K562 (cell line): ENCODE measurements around the gene FAM168B. TPM values are rescaled to one million over a fixed set of nuclear protein-coding genes. Genes with fewer than 3 reads are reported as not detected.

ENCODE experiments used
- ATAC-seq: fragments of 200-7000 bp; cut with Tn5 transposase; 3 replicates; pipeline ENCODE4 v1.9.1; 2020; ENCODE audit warnings: moderate library complexity
- BruUV-seq: library from RNA; stranded (reverse); fragments of 400-500 nt; replicated peaks from 2 replicates; lab custom pipeline; 2021; lab: Mats Ljungman, UMichigan
- CTCF ChIA-PET: fragments of 300-600 bp; formaldehyde crosslinking; extraction: SDS; loops from one replicate; lab custom pipeline; 2021; ENCODE audit warnings: low intra/inter-chr PET ratio; lab: Yijun Ruan, JAX
- POLR2A ChIA-PET: fragments of 300-600, 350-650 bp; sonication (Branson Sonifier 250); formaldehyde crosslinking; extraction: SDS; loops from one replicate; lab custom pipeline; 2021; ENCODE audit warnings: antibody characterized with exemption, inconsistent platforms; lab: Yijun Ruan, JAX
- DNase-seq, 4 experiments: peaks; one replicate each; pipeline versions ENCODE4 v3.0.0 to v3.0.0-alpha.2; 2011 to 2018; ENCODE audit warnings: low spot score in 3 of 4, mixed read lengths in 3 of 4; ENCODE audit errors: extremely low read depth in 1 of 4
- FAIRE-seq: peaks from 2 replicates; lab custom pipeline; 2011; peaks lifted over from hg19 to GRCh38; lab: Jason Lieb, UNC
- H2AFZ ChIP-seq: 2 replicates; pipeline ENCODE4 v1.6.0; 2011; ENCODE audit warnings: low read depth, low read length, control low read depth, inconsistent platforms
- H3K27ac ChIP-seq: fragments of 200-600 bp; 3 replicates; pipeline ENCODE4 v1.8.0; 2011; ENCODE audit warnings: low read depth, mild to moderate bottlenecking, control low read depth, inconsistent platforms, low read length, moderate library complexity, mixed read lengths; ENCODE audit errors: extremely low read depth
- H3K27me3 ChIP-seq, 2 experiments: fragments of 300-600 bp in 1 of 2; 2 replicates in 1 of 2; 3 replicates in 1 of 2; pipeline versions ENCODE4 v1.6.0 to v1.8.0; 2011; ENCODE audit warnings: inconsistent platforms in 2 of 2, low read length in 2 of 2, mild to moderate bottlenecking in 1 of 2, mixed read lengths in 1 of 2, moderate library complexity in 1 of 2; ENCODE audit not compliant: control insufficient read depth in 2 of 2, insufficient read depth in 2 of 2
- H3K36me3 ChIP-seq: fragments of 300-600 bp; 3 replicates; pipeline ENCODE4 v1.8.0; 2011; ENCODE audit warnings: mild to moderate bottlenecking, low read length, inconsistent platforms; ENCODE audit not compliant: control insufficient read depth, insufficient read depth
- H3K4me1 ChIP-seq, 2 experiments: fragments of 200-600 bp in 1 of 2; replicated peaks in 1 of 2; 2 replicates in 1 of 2; 3 replicates in 1 of 2; pipeline versions ENCODE4 v1.5.1 to v1.8.0; 2011; ENCODE audit warnings: inconsistent platforms in 2 of 2, low read length in 2 of 2, mild to moderate bottlenecking in 1 of 2, mixed read lengths in 1 of 2, moderate library complexity in 1 of 2; ENCODE audit not compliant: control insufficient read depth in 2 of 2, insufficient read depth in 2 of 2
- H3K4me2 ChIP-seq: 2 replicates; pipeline ENCODE4 v1.6.1; 2011; ENCODE audit warnings: low read length, control low read depth, inconsistent platforms, mixed read lengths; ENCODE audit not compliant: insufficient read depth
- H3K4me3 ChIP-seq: fragments of 200-600 bp; sonication (generic), shearing (Covaris generic); 2 replicates; pipeline ENCODE4 v1.5.1; 2016; ENCODE audit warnings: control low read depth, inconsistent platforms
- H3K79me2 ChIP-seq: fragments of 200-600 bp; 3 replicates; pipeline ENCODE4 v1.8.0; 2011; ENCODE audit warnings: low read length, inconsistent platforms; ENCODE audit not compliant: control insufficient read depth, insufficient read depth
- H3K9ac ChIP-seq, 2 experiments: 2 replicates each; pipeline versions ENCODE4 v1.6.0 to v1.6.1; 2011; ENCODE audit warnings: low read depth in 2 of 2, low read length in 2 of 2, control low read depth in 1 of 2, inconsistent platforms in 1 of 2, mild to moderate bottlenecking in 1 of 2, mixed read lengths in 1 of 2; ENCODE audit not compliant: insufficient read depth in 1 of 2
- H3K9me1 ChIP-seq: one replicate; pipeline ENCODE4 v1.6.0; 2011; ENCODE audit warnings: inconsistent platforms, mild to moderate bottlenecking, low read length, moderate library complexity; ENCODE audit not compliant: control insufficient read depth, insufficient read depth
- H3K9me3 ChIP-seq: replicated peaks from 2 replicates; pipeline ENCODE4 v1.5.1; 2011; ENCODE audit warnings: low read depth, low read length, inconsistent platforms; ENCODE audit not compliant: control insufficient read depth, insufficient read depth
- H4K20me1 ChIP-seq: replicated peaks from 2 replicates; pipeline ENCODE4 v1.6.1; 2011; ENCODE audit warnings: low read length, inconsistent platforms, mixed read lengths; ENCODE audit not compliant: control insufficient read depth, insufficient read depth
- BRD4 ChIP-seq: fragments of 200-600 bp; sonication (generic); IDR thresholded peaks from 2 replicates; pipeline ENCODE4 v1.6.1; 2017; ENCODE audit warnings: inconsistent platforms
- ESRRB ChIP-seq: fragments of 250-450 bp; sonication (Bioruptor Pico); IDR thresholded peaks from 2 replicates; pipeline ENCODE4 v1.5.0; 2020; ENCODE audit warnings: mild to moderate bottlenecking, moderate library complexity, borderline replicate concordance
- FOSL1 ChIP-seq: fragments of 200-800 bp; sonication (Bioruptor generic); conservative IDR thresholded peaks from 2 replicates; pipeline ENCODE4 v1.6.1; 2016; ENCODE audit warnings: missing genetic modification characterization, missing compliant biosample characterization
- MEF2A ChIP-seq: IDR thresholded peaks from 2 replicates; pipeline ENCODE4 v1.6.1; 2011; ENCODE audit warnings: low read depth, mild to moderate bottlenecking, low read length, moderate library complexity; ENCODE audit not compliant: control insufficient read depth
- RBM39 ChIP-seq: fragments of 200-400 bp; formaldehyde crosslinking; optimal IDR thresholded peaks from 2 replicates; pipeline ENCODE3; 2018; ENCODE audit warnings: low read depth, low read length
- RUNX1 ChIP-seq: sonication (generic); IDR thresholded peaks from 2 replicates; pipeline ENCODE4 v1.6.1; 2016; ENCODE audit warnings: antibody characterized with exemption, low read depth
- U2AF2 ChIP-seq: fragments of 200-400 bp; formaldehyde crosslinking; optimal IDR thresholded peaks from 2 replicates; pipeline ENCODE3; 2017; ENCODE audit warnings: low read depth, mild to moderate bottlenecking, low read length
- ZFP36 ChIP-seq: fragments of 150-350 bp; IDR thresholded peaks from 2 replicates; pipeline ENCODE4 v1.6.1; 2018; ENCODE audit warnings: low read length, low read depth; ENCODE audit not compliant: partially characterized antibody
- ZNF324 ChIP-seq: fragments of 250-450 bp; sonication (Bioruptor Pico); IDR thresholded peaks from 2 replicates; pipeline ENCODE4 v1.4.0; 2020; ENCODE audit warnings: mild to moderate bottlenecking
- ZNF696 ChIP-seq: fragments of 250-450 bp; sonication (Bioruptor Pico); conservative IDR thresholded peaks from 2 replicates; pipeline ENCODE4 v1.4.0; 2020; ENCODE audit warnings: mild to moderate bottlenecking, moderate library complexity
- ZNF764 ChIP-seq: fragments of 250-450 bp; sonication (Bioruptor Pico); IDR thresholded peaks from 2 replicates; pipeline ENCODE4 v1.4.0; 2020; ENCODE audit warnings: low read depth, mild to moderate bottlenecking, moderate library complexity
- ZSCAN29 ChIP-seq: fragments of 450-650 bp; IDR thresholded peaks from 2 replicates; pipeline ENCODE4 v1.6.1; 2017
- WGBS: fragments of 100-300 bp; shearing (Covaris generic); methylation state at CpG from one replicate; pipeline ENCODE4 v1.1.6; 2016; ENCODE audit warnings: low coverage, mixed read lengths; ENCODE audit not compliant: insufficient coverage; ENCODE audit errors: missing lambda C conversion rate; 5-methylcytosine and 5-hydroxymethylcytosine counted together
- in situ Hi-C: fragments of 300-500 bp; cut with MboI; formaldehyde crosslinking; loops from 4 replicates; pipeline ENCODE4 v1.15.0; 2018; ENCODE audit warnings: inconsistent platforms, mixed read lengths
- intact Hi-C: fragments of 100-400 bp; cut with micrococcal nuclease; formaldehyde crosslinking; loops from 2 replicates; pipeline ENCODE4 v1.14.2; 2022
- polyA plus RNA-seq, 8 experiments: library from polyadenylated mRNA; depleted of rRNA in 4 of 8; stranded (reverse) in 5 of 8; unstranded in 3 of 8; fragments of >200 nt; fragmentation: Nextera tagmentation in 2 of 8; fragmentation: Illumina TruSeq in 1 of 8; extraction: Ambion mirVana in 2 of 8; extraction: Trizol in 1 of 8; gene quantifications; 2 replicates each; pipeline versions ENCODE4 v1.2.1 to v1.2.3, GENCODE V29; 2011 to 2014; ENCODE audit warnings: inconsistent platforms in 1 of 8, missing spikeins in 1 of 8
- total RNA-seq, 7 experiments: library from RNA; depleted of rRNA in 6 of 7; stranded (reverse); fragments of >200 nt in 6 of 7; fragmentation: Illumina TruSeq in 2 of 7; extraction: Trizol in 2 of 7; gene quantifications; 2 replicates each; pipeline versions ENCODE4 v1.2.1 to v1.2.3, GENCODE V29; 2011 to 2021; ENCODE audit warnings: low replicate concordance in 1 of 7
- TF ChIP-seq, protein P1 (sequence below): IDR thresholded peaks from 2 replicates; pipeline ENCODE4 v1.6.1; 2014; ENCODE audit warnings: antibody characterized with exemption
- TF ChIP-seq, protein P2 (sequence below), 2 experiments: fragments of 450-650 bp; IDR thresholded peaks; 2 replicates each; pipeline ENCODE4 v1.6.1; 2016; ENCODE audit warnings: mild to moderate bottlenecking in 2 of 2, borderline replicate concordance in 1 of 2, low read depth in 1 of 2, moderate library complexity in 1 of 2

Gene FAM168B
- total and polyA plus RNA-seq, 9 of the 15 experiments (the other 6 are each of a cell fraction or from before 2014, with no cell fraction given) = 3.3 to 76.0 (median 46.1) TPM

DNA sequence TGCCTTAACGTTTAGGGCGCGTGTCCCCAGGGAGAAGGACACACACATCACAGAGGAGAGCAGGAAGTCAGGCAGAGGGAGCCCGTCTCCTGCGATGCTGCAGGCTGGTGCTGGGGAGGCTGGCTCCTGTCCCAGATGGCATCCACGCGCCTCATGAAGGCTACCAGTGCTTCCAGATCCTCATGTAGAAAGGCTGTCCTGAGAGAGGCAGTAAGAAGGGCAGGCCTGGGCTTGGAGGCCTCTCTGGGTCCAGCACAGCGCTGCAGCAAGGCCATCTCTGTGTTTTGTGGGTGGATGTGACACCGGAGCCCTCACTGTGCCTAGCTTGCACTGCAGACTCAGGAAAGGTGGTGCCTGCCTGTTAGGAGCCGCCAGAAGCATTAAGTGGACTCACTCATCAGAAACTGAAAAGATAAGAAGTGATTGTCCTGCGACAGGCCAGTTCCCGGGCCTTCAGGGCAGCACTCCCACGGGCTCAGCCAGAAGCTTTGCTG is 62.7 kb downstream of the FAM168B start:
- POLR2A ChIA-PET = no interaction called here
- no TSS peak for BruUV-seq
- 3% methylated on average over 13 of the region's 13 CpGs for WGBS
- Histone ChIP-seq H4K20me1 (0 out of 2 replicates have a peak, but pooled peaks cover 3% of the 10 kb centered on the region), H3K9me1 (no peaks in the 10 kb centered on the region), H3K4me3 (no peak overlapping the region), H3K9ac (peak overlapping the region in 1 of 2 experiments; percentile 35; a peak in 1 of 4 replicates), H3K4me2 (no peak overlapping the region), H3K36me3 (no peaks in the 10 kb centered on the region), H3K27ac (no peak overlapping the region), H3K27me3 (peaks cover under 1 to 35% of the 10 kb centered on the region in 2 experiments; a peak in 3 of 5 replicates), H3K79me2 (no peaks in the 10 kb centered on the region), H3K4me1 (no peaks in the 10 kb centered on the region; a peak in 1 of 5 replicates), H2AFZ (no peak overlapping the region), H3K9me3 (no peaks in the 10 kb centered on the region)
- no peak for FAIRE-seq
- in situ Hi-C loops = no loop called here
- no peak for DNase-seq
- CTCF ChIA-PET = no interaction called here
- intact Hi-C loops = loop anchor here (10.0 kb wide), 1 partner anchor 1436 kb away; no protein-coding TSS in a partner anchor
- ATAC-seq = peak; percentile 30; the same call in 2 of the 3 replicates
- no peak for TF ChIP-seq MEF2A
- TF ChIP-seq, protein P1, sequence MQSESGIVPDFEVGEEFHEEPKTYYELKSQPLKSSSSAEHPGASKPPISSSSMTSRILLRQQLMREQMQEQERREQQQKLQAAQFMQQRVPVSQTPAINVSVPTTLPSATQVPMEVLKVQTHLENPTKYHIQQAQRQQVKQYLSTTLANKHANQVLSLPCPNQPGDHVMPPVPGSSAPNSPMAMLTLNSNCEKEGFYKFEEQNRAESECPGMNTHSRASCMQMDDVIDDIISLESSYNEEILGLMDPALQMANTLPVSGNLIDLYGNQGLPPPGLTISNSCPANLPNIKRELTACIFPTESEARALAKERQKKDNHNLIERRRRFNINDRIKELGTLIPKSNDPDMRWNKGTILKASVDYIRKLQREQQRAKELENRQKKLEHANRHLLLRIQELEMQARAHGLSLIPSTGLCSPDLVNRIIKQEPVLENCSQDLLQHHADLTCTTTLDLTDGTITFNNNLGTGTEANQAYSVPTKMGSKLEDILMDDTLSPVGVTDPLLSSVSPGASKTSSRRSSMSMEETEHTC = no peak
- TF ChIP-seq BRD4 = no peak
- TF ChIP-seq ZFP36 = no peak
- no peak for TF ChIP-seq U2AF2
- no peak for TF ChIP-seq ESRRB (CRISPR knock-in tag)
- no peak for TF ChIP-seq RUNX1
- TF ChIP-seq ZNF696 = no peak
- no peak for TF ChIP-seq FOSL1
- TF ChIP-seq, protein P2, sequence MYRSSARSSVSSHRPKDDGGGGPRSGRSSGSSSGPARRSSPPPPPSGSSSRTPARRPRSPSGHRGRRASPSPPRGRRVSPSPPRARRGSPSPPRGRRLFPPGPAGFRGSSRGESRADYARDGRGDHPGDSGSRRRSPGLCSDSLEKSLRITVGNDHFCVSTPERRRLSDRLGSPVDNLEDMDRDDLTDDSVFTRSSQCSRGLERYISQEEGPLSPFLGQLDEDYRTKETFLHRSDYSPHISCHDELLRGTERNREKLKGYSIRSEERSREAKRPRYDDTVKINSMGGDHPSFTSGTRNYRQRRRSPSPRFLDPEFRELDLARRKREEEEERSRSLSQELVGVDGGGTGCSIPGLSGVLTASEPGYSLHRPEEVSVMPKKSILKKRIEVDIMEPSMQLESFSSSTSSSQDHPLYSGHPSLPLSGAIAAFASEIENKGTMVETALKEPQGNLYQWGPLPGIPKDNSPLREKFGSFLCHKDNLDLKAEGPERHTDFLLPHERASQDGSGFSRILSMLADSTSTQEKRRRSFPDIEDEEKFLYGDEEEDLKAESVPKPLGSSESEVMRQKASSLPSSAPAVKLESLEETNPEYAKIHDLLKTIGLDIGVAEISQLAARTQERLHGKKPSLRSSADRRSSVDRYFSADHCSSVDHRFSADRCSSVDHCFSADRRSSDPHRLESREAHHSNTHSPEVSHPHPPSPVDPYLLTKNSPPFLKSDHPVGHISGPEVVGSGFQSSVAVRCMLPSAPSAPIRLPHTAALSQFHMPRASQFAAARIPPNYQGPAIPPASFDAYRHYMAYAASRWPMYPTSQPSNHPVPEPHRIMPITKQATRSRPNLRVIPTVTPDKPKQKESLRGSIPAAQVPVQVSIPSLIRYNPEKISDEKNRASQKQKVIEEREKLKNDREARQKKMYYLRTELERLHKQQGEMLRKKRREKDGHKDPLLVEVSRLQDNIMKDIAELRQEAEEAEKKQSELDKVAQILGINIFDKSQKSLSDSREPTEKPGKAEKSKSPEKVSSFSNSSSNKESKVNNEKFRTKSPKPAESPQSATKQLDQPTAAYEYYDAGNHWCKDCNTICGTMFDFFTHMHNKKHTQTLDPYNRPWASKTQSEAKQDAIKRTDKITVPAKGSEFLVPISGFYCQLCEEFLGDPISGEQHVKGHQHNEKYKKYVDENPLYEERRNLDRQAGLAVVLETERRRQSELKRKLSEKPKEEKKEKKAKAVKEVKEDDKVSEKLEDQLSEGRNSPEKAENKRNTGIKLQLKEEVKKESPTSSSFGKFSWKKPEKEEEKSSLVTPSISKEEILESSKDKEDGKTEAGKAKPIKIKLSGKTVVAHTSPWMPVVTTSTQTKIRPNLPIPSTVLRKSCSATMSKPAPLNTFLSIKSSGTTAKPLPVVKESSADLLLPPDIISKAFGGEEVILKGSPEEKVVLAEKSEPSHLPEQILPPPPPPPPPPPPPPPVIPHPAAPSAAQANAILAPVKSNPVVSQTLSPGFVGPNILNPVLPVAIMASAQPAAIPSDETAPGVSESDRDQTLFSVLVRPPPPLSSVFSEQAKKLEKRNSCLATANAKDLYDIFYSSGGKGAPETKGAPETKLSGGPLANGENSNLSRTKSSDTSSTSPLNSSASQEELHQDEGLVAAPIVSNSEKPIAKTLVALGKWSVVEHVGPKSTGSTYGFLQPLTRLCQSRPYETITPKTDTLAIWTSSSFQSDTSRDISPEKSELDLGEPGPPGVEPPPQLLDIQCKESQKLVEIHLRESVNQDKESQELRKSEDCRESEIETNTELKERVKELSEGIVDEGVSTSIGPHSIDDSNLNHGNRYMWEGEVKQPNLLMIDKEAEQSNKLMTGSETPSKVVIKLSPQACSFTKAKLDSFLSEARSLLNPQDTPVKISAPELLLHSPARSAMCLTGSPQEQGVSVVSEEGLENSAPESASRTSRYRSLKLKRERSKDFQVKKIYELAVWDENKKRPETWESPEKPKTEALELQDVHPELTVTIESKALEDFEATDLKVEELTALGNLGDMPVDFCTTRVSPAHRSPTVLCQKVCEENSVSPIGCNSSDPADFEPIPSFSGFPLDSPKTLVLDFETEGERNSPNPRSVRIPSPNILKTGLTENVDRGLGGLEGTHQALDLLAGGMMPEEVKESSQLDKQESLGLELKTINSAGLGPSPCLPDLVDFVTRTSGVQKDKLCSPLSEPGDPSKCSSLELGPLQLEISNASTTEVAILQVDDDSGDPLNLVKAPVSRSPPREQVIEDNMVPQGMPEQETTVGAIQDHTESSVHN (IDR thresholded peaks at IDR 0.05; ENCODE audit: borderline replicate concordance in 1 of 2, low read depth in 1 of 2) = no peak
- TF ChIP-seq ZNF764 (CRISPR knock-in tag) = no peak
- TF ChIP-seq RBM39 = no peak
- TF ChIP-seq ZNF324 = no peak
- no peak for TF ChIP-seq ZSCAN29
